NCI-H345 treated with DMSO at 0.1 percent for 48 hours (cell line): ENCODE measurements around the gene CD101.
A peak's percentile ranks its signal among the peaks of the same experiment; 100 is the strongest.

ENCODE experiments used
- DNase-seq: peaks from one replicate; lab custom pipeline; 2025; ENCODE audit not compliant: unreplicated experiment; lab: John Stamatoyannopoulos, UW

The CD101 gene

DNA sequence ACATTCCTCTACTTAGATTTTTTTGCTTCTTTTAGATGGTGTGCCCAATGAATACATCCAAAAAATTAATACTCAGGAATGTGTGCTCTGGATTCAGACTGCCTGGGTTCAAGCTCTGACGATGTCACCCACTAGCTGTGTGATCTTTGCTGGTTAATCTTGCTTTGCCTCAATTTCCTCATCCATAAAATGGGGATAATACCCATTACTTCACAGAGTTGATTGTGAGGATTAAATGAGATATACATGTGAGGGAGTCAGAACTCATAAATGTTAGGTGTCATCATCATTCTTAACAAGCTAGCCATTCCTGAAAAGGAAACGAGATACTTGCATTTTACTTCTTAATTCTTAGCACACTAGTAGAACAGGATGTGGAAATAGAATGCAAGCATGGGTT lies 45.7 kb downstream of the CD101 start:
- DNase-seq = no peak

DNA sequence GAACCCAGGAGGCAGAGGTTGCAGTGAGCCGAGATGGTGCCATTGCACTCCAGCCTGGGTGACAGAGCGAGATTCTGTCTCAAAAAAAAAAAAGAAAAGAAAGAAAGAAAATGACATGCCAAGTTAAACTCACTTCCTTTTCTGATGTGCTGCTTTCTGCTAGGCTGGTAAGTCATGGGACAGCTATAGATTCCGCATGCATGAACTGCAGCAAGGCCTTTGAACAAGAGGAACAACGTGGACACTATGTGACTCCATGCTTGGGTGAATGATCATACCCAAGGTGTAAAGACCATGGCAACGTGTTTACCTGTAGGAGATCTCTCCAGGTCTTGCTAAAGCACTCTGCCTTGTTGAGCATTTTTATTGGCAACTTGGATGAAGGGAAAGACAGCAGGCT lies 48.3 kb downstream of the CD101 start:
- no peak for DNase-seq

GRCh38 chr1:117051224-117052064 lies 49.9 kb downstream of the CD101 start:
- no peak for DNase-seq

DNA sequence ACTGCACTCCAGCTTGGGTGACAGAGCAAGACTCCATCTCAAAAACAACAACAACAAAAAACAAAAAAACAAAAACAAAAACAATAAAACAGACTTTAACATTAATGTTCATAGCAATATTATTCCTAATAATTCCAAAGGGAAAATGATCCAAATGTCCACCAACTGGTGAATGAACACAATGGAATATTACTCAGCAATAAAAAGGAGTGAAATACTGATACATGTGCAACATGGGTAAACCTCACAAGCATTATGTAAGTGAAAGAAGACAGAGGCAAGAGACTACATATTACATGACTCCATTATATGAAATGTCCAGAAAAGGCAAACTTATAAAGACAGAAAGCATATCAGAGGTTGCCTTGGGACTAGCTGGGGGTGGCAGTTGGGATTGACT lies 52.5 kb downstream of the CD101 start:
- no peak for DNase-seq

- no peak for DNase-seq
Measured at GRCh38 chr1:117058810-117059209, 57.2 kb downstream of the CD101 start.

DNA sequence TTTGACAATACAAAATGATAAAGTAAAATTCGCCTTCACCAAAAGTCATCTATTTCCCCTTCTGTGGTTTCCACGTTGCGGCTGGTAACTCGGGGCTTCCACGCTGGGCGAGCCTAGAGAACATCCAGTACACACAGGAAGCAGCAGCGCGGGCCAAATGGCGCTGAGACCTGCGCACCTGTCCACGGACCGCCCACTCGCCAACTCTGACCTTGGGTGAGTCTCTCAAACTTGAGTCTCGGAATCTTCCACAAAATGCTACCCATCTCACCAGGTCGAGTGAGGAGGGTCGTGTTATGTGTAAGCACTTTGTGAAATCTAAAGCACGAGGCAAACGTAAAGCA lies 57.7 kb downstream of the CD101 start:
- DNase-seq = peak; percentile 62

GRCh38 chr1:117059678-117060440 lies 58.3 kb downstream of the CD101 start, which contains the start of gene TTF2:
TTF2 (plus strand) TSS chr1:117060326; CDS start chr1:117060347, 21 bp downstream.
- peak; percentile 99 for DNase-seq

DNA sequence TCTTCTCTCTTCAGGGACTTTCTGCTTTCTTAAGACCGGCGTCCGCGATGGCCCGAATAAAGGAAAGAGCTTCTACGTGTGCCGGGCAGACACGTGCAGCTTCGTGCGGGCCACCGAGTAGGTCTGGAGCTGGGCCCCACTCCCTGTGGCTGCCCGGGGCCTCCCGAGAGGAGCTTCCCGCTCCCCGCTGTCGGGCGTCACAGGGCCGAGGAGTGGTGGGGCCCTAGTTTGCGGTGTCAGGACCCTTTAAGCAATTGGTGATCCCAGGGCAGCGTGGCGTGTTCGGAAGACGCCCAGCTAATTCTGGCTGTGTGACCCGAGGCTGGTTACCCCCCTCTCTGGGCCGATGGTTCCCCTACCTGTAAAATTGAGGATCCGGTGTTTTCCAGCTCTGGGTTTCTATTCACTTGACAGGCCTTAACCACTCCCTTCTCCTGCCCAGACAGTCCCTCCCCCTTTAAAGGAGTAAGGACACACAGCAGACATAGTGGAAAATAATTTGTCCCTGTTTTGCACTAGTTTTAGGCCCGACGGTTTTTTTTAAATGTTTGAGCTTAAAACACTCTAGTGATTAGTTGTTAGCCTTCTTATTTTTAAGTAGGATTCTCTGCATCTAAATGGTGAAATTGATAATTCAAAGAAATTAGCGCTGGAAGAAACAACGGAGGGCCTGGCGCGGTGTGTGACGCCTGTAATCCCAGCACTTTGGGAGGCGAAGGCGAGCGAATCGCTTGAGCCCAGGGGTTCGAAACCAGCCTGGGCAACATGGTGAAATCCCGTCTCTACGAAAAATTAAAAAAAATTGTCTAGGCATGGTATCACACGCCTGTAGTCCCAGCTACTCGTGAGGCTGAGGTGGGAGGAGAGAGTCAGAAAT lies 59.1 kb downstream of the CD101 start:
- peak; percentile 12 for DNase-seq

- DNase-seq = no peak
Measured at GRCh38 chr1:117061986-117062415, 60.4 kb downstream of the CD101 start.

GRCh38 chr1:117066367-117066766 lies 64.8 kb downstream of the CD101 start:
- DNase-seq = no peak

DNA sequence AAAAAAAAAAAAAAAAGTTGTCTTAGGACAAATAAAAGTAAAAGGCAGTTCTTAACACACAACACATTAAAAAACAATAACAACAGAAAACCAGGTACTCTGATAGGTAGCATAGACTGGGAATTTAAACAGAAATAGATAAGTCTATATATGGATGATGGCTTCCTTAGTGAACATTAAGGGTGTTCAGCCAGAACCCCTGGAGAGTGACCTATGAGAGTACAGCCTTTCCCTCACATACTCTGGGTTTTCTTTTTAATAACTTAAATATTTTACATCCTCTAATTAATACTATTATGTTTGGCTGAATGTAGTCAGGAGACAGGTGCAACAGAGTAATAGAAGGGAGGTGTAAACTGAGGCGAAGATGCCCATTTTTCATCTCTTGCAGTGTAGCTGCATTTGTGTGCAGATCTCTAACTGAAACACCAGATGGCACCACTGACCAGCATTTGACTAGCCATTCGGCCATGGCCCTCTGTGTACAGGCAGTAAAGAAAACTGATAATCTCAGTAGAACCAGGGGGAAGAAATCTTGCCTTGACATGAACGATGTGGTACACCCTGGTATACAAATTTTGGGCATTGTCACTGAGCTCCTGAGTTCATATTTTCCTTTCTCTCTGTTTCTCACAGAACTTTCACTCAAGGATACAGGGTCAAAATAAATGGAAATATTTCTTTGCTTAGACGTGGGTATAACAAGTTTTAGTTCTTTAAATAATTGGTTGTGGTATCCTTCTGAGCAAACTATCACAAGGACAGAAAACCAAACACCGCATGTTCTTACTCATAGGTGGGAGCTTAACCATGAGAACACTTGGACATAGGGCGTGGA lies 66.2 kb downstream of the CD101 start:
- peak; percentile 26 for DNase-seq

DNA sequence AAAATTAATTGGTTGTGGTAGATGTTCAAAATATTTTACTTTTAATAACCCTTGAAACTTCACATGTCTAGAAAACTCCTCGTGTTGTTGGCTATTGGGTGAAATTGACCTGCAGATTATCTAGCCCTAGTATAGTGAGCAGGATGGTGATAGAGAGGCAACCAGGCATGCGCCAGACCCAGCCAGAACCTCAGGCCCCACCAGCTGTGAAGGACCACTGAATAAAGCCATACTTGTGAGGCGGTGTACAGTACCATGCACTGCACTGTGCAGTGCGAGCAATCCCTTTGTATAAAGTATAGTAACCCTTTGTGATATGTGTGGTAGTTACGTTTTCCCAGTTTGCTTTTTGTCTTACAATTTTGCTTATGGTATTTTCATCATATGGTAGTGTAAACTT lies 67.0 kb downstream of the CD101 start:
- DNase-seq = no peak

GRCh38 chr1:117069220-117069844 lies 67.8 kb downstream of the CD101 start:
- DNase-seq = no peak

GRCh38 chr1:117070124-117070523 lies 68.6 kb downstream of the CD101 start:
- no peak for DNase-seq

DNA sequence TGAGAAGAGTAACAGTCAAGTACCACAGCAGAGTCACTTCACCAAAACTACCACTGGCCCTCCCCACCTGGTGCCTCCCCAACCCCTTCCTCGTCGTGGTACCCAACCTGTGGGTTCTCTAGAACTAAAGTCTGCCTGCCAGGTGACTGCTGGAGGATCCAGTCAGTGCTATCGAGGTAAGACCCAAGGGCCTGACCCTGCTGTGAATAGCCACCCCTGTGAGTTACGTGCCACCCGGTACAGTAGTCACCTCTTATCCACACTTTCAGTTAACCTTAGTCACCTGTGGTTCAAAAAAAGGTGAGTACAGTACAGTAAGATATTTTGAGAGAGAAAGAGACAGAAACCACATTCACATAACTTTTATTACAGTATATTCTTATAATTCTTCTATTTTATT lies 75.1 kb downstream of the CD101 start:
- DNase-seq = no peak

- no peak for DNase-seq
Measured at GRCh38 chr1:117077267-117077666, 75.7 kb downstream of the CD101 start.

- no peak for DNase-seq
Measured at GRCh38 chr1:117079737-117080136, 78.2 kb downstream of the CD101 start.

- no peak for DNase-seq
Measured at GRCh38 chr1:117084231-117084630, 82.7 kb downstream of the CD101 start.
